GM12874 (cell line): ENCODE results near the gene SNRPD3.

Source experiments
- CTCF ChIP-seq: IDR thresholded peaks from 2 replicates; pipeline ENCODE4 v1.5.1; 2011; ENCODE audit warnings: low read depth, mild to moderate bottlenecking, control low read depth, low read length, moderate library complexity; ENCODE audit not compliant: insufficient read depth

SNRPD3 gene

GRCh38 chr22:24540470-24540869 is 15.3 kb upstream of the SNRPD3 start:
- TF ChIP-seq CTCF = no peak

GRCh38 chr22:24541681-24542515 is 13.9 kb upstream of the SNRPD3 start:
- TF ChIP-seq CTCF = no peak

GRCh38 chr22:24542641-24543040 is 13.2 kb upstream of the SNRPD3 start:
- TF ChIP-seq CTCF = no peak

GRCh38 chr22:24543185-24543601 is 12.6 kb upstream of the SNRPD3 start:
- TF ChIP-seq CTCF = no peak

- no peak for TF ChIP-seq CTCF
Observed at GRCh38 chr22:24543679-24544243, 12.0 kb upstream of the SNRPD3 start.

GRCh38 chr22:24548812-24549211 is 7.0 kb upstream of the SNRPD3 start:
- TF ChIP-seq CTCF = no peak

GRCh38 chr22:24550028-24550901 is 5.5 kb upstream of the SNRPD3 start:
- no peak for TF ChIP-seq CTCF
